Measurements from ENCODE around the gene BGN. TPM values are rescaled to one million over a fixed set of nuclear protein-coding genes. Genes with fewer than 3 reads are reported as not detected.

The BGN gene
- total and polyA plus RNA-seq, 2 donors from 2014 or later: 164 to 288 TPM

DNA sequence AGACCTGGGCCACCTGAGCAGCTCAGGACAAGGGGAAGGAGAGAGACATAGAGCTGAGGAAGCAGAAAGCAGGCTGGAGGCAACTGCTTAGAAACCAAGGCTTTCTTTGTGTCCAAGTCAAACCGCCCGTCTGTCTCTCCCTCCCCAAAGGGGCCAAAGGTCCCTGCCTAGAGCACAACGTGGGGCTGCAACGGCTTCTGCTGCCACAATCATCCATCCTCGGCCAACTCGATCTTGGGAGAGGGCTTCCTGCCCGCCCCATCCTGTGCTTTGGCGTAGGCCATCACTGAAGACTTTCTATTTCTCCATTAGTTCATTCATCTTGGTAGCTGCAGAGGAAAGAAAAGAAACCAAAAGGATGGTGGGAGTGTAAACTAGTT lies 47.2 kb upstream of the BGN start:
- no peaks in the 10 kb centered on the region for H3K36me3 ChIP-seq (ENCODE audit: control insufficient read depth in 2 of 3, insufficient read depth in 3 of 3, low read length in 3 of 3)
- no peaks in the 10 kb centered on the region for H3K27me3 ChIP-seq (ENCODE audit: control insufficient read depth, insufficient read depth, low read length)
- H3K9ac ChIP-seq (ENCODE audit: low read length in 3 of 3): no peak overlapping the region
- TF ChIP-seq, protein P1, sequence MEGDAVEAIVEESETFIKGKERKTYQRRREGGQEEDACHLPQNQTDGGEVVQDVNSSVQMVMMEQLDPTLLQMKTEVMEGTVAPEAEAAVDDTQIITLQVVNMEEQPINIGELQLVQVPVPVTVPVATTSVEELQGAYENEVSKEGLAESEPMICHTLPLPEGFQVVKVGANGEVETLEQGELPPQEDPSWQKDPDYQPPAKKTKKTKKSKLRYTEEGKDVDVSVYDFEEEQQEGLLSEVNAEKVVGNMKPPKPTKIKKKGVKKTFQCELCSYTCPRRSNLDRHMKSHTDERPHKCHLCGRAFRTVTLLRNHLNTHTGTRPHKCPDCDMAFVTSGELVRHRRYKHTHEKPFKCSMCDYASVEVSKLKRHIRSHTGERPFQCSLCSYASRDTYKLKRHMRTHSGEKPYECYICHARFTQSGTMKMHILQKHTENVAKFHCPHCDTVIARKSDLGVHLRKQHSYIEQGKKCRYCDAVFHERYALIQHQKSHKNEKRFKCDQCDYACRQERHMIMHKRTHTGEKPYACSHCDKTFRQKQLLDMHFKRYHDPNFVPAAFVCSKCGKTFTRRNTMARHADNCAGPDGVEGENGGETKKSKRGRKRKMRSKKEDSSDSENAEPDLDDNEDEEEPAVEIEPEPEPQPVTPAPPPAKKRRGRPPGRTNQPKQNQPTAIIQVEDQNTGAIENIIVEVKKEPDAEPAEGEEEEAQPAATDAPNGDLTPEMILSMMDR (IDR thresholded peaks at IDR 0.05; ENCODE audit: borderline replicate concordance, extremely low read depth, insufficient read depth): no peak
- H3K27ac ChIP-seq (ENCODE audit: low read depth in 2 of 2, low read length in 2 of 2): no peak overlapping the region
- no peak overlapping the region for H3K4me3 ChIP-seq (ENCODE audit: low read length in 3 of 3)
- DNase-seq (no peak), FAIRE-seq (no peak)
- no peaks in the 10 kb centered on the region for H3K9me3 ChIP-seq (ENCODE audit: control insufficient read depth in 2 of 3, insufficient read depth in 1 of 3, low read length in 3 of 3)
- no peaks in the 10 kb centered on the region for H3K4me1 ChIP-seq (ENCODE audit: control insufficient read depth in 2 of 3, insufficient read depth in 2 of 3, low read depth in 1 of 3, low read length in 3 of 3)
- intact Hi-C loops (cut with DNase I): no loop called here

DNA sequence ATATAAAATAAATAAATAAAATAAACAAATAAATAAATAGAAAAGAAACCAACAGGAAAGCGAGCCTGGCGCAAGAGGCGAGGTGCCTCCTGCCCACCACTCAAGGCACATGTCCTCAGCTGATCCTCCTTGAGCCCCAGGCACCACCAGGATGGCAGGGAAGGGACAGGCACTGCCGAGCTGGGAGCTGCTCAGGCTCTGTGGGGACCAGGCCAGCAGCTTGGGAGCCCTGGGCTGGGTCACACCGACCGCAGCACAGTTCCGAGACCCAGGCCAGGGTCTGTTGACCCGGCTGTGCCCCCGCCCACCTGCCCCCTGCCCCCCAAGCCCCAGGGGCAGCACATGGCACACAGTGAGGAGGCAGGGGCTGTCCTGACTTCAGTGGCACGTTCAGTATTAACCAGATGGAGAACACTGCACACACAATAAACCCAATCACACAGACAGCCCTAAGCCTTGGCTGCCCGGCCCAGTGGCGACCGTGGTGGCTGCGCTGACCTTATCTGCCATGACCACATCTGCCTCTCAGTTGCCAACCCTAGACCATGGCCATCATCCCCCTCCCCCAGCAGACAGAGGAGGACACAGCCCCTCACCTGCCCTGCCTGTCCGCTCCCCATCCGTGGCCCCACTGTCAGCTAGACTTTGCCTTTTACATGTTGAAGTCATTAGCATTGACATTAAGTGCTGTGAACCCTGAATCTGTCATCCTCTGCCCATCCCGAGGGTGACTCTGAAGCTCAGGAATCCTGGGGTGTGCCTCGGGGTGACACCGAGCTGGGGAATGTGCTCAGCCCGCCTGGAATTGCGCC lies 46.0 kb upstream of the BGN start:
- no peaks in the 10 kb centered on the region for H3K27me3 ChIP-seq (ENCODE audit: control insufficient read depth, insufficient read depth, low read length)
- no peak overlapping the region for H3K4me3 ChIP-seq (ENCODE audit: low read length in 3 of 3)
- H3K27ac ChIP-seq (ENCODE audit: low read depth in 2 of 2, low read length in 2 of 2): no peak overlapping the region
- DNase-seq (peak in 1 of 5 donors; percentile 63), FAIRE-seq (no peak)
- H3K9ac ChIP-seq (ENCODE audit: low read length in 3 of 3): no peak overlapping the region
- no peaks in the 10 kb centered on the region for H3K9me3 ChIP-seq (ENCODE audit: control insufficient read depth in 2 of 3, insufficient read depth in 1 of 3, low read length in 3 of 3)
- TF ChIP-seq, protein P1 (IDR thresholded peaks at IDR 0.05; ENCODE audit: borderline replicate concordance, extremely low read depth, insufficient read depth): no peak
- H3K36me3 ChIP-seq (ENCODE audit: control insufficient read depth in 2 of 3, insufficient read depth in 3 of 3, low read length in 3 of 3): no peaks in the 10 kb centered on the region
- no peaks in the 10 kb centered on the region for H3K4me1 ChIP-seq (ENCODE audit: control insufficient read depth in 2 of 3, insufficient read depth in 2 of 3, low read depth in 1 of 3, low read length in 3 of 3)
- intact Hi-C loops (cut with DNase I): no loop called here

DNA sequence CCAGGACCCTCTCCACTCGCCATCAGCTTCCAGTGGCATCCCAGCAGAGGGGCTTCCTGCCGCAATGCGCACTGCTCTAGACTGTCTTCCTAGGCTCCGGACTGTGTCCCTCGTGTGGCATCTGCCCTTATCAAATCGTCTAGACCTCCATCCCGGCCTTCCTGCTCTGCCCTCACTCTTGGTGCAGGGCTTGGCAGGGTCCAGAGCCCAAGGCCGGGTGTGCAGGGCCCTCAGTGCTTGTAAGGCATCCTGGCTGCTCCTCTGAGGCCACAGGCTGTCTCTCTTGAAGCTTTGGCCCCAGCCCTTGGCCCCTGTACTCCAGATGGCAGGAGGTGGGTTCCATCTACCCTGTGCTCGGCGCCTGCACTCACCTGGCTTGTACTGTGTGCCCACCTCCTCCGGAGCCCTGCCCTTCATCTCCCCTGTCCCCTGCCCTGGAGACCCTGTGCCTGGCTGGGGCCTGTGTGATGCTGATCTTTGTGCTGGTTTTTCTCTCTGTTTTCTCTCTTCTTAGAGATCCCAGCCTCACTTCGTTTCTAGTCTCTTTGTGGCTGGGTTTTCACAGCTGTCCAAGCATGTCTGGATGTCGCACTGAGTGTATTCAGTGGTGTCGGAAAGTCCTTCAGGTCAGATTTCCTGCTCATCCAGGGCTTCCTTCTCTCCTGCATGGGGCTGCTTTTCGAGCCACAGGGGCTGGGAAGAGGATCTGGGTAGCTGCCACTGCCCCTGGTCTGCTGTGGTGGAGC lies 45.2 kb upstream of the BGN start:
- H3K36me3 ChIP-seq (ENCODE audit: control insufficient read depth in 2 of 3, insufficient read depth in 3 of 3, low read length in 3 of 3): no peaks in the 10 kb centered on the region
- no peak for FAIRE-seq
- intact Hi-C loops (cut with DNase I): no loop called here
- no peaks in the 10 kb centered on the region for H3K4me1 ChIP-seq (ENCODE audit: control insufficient read depth in 2 of 3, insufficient read depth in 2 of 3, low read depth in 1 of 3, low read length in 3 of 3)
- no peak for DNase-seq
- H3K9me3 ChIP-seq (ENCODE audit: control insufficient read depth in 2 of 3, insufficient read depth in 1 of 3, low read length in 3 of 3): no peaks in the 10 kb centered on the region
- no peaks in the 10 kb centered on the region for H3K27me3 ChIP-seq (ENCODE audit: control insufficient read depth, insufficient read depth, low read length)
- TF ChIP-seq, protein P1 (IDR thresholded peaks at IDR 0.05; ENCODE audit: borderline replicate concordance, extremely low read depth, insufficient read depth): no peak
- H3K9ac ChIP-seq (ENCODE audit: low read length in 3 of 3): no peak overlapping the region
- H3K27ac ChIP-seq (ENCODE audit: low read depth in 2 of 2, low read length in 2 of 2): no peak overlapping the region
- H3K4me3 ChIP-seq (ENCODE audit: low read length in 3 of 3): no peak overlapping the region

Data from kidney (tissue), 14 donors.